Measurements from ENCODE around the gene KRT81.

DNA sequence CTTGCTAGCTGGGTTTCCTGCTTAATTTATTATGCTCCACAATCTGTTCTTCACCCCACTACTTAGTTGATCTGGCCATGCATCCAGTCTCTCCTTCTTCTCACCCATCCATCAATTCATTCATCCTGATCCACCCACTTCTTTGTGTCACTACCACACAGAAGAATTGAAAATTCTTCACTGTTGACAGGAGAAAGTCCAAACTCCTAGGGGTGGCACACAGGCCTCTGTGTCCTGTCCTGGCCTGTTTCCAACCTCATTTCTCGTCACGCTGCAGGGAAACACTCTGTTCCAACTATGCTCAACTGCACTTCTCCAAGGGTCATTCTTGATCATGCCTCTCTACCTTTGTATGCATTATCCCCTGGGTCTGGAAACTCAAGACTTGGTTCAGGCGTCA is 40.5 kb upstream of the KRT81 start:
- TF ChIP-seq, protein P1, sequence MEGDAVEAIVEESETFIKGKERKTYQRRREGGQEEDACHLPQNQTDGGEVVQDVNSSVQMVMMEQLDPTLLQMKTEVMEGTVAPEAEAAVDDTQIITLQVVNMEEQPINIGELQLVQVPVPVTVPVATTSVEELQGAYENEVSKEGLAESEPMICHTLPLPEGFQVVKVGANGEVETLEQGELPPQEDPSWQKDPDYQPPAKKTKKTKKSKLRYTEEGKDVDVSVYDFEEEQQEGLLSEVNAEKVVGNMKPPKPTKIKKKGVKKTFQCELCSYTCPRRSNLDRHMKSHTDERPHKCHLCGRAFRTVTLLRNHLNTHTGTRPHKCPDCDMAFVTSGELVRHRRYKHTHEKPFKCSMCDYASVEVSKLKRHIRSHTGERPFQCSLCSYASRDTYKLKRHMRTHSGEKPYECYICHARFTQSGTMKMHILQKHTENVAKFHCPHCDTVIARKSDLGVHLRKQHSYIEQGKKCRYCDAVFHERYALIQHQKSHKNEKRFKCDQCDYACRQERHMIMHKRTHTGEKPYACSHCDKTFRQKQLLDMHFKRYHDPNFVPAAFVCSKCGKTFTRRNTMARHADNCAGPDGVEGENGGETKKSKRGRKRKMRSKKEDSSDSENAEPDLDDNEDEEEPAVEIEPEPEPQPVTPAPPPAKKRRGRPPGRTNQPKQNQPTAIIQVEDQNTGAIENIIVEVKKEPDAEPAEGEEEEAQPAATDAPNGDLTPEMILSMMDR (IDR thresholded peaks at IDR 0.05; ENCODE audit: poor library complexity, severe bottlenecking) = no peak
- TF ChIP-seq, protein P2, sequence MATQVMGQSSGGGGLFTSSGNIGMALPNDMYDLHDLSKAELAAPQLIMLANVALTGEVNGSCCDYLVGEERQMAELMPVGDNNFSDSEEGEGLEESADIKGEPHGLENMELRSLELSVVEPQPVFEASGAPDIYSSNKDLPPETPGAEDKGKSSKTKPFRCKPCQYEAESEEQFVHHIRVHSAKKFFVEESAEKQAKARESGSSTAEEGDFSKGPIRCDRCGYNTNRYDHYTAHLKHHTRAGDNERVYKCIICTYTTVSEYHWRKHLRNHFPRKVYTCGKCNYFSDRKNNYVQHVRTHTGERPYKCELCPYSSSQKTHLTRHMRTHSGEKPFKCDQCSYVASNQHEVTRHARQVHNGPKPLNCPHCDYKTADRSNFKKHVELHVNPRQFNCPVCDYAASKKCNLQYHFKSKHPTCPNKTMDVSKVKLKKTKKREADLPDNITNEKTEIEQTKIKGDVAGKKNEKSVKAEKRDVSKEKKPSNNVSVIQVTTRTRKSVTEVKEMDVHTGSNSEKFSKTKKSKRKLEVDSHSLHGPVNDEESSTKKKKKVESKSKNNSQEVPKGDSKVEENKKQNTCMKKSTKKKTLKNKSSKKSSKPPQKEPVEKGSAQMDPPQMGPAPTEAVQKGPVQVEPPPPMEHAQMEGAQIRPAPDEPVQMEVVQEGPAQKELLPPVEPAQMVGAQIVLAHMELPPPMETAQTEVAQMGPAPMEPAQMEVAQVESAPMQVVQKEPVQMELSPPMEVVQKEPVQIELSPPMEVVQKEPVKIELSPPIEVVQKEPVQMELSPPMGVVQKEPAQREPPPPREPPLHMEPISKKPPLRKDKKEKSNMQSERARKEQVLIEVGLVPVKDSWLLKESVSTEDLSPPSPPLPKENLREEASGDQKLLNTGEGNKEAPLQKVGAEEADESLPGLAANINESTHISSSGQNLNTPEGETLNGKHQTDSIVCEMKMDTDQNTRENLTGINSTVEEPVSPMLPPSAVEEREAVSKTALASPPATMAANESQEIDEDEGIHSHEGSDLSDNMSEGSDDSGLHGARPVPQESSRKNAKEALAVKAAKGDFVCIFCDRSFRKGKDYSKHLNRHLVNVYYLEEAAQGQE (IDR thresholded peaks at IDR 0.05; ENCODE audit: borderline replicate concordance) = no peak
- TF ChIP-seq RAD21 (conservative IDR thresholded peaks at IDR 0.05) (no peak), POLR2AphosphoS5 (IDR thresholded peaks at IDR 0.05) (no peak)
